ENCODE data around the gene MARCHF10. TPM values are rescaled to one million over a fixed set of nuclear protein-coding genes. Genes with fewer than 3 reads are reported as not detected.

Gene MARCHF10
- total RNA-seq, 6 donors from 2014 or later: 0.72 to 7.2 (median 3.2) TPM

DNA sequence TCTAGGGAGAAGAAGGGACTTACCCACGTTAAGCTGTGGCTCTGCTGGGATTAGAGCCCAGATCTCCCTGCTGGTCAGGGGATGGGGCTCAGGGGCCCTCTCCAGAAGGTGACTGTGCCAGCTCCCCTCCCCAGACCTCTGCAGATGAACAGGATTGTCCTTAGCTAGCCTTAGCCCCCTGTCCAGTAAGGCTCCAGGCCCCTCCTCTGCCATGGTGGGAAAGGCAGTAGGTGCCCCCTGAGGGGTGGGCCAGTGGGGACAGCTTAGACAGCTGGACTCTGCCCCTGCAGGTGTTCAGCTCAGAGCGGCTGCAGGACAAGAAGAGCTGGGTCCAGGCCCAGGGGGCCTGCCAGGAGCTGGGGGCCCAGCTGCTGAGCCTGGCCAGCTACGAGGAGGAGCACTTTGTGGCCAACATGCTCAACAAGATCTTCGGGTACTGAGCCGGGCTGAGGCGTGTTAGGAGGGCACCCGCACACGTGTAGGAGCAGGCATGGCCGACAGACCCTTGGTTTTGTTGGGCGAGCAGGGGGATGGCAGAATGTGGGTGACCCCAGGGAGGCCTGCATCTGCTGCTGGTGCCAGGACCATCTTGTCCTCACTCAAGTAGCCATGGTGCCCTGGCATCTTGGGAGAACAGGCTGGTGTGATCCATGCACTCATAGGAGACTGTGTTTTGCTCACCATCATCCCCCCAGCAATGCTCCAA is 129.7 kb downstream of the MARCHF10 start:
- H3K27ac ChIP-seq: no peak overlapping the region
- no peak for ATAC-seq (ENCODE audit: low FRiP score in 2 of 2)
- TF ChIP-seq, protein P1, sequence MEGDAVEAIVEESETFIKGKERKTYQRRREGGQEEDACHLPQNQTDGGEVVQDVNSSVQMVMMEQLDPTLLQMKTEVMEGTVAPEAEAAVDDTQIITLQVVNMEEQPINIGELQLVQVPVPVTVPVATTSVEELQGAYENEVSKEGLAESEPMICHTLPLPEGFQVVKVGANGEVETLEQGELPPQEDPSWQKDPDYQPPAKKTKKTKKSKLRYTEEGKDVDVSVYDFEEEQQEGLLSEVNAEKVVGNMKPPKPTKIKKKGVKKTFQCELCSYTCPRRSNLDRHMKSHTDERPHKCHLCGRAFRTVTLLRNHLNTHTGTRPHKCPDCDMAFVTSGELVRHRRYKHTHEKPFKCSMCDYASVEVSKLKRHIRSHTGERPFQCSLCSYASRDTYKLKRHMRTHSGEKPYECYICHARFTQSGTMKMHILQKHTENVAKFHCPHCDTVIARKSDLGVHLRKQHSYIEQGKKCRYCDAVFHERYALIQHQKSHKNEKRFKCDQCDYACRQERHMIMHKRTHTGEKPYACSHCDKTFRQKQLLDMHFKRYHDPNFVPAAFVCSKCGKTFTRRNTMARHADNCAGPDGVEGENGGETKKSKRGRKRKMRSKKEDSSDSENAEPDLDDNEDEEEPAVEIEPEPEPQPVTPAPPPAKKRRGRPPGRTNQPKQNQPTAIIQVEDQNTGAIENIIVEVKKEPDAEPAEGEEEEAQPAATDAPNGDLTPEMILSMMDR (IDR thresholded peaks at IDR 0.05): no peak
- no peak for TF ChIP-seq POLR2A (IDR thresholded peaks at IDR 0.05)
- no peak for TF ChIP-seq EP300 (IDR thresholded peaks at IDR 0.05)
- no peak for TF ChIP-seq POLR2AphosphoS5 (IDR thresholded peaks at IDR 0.05)
- no peaks in the 10 kb centered on the region for H3K27me3 ChIP-seq
- H3K4me1 ChIP-seq: no peaks in the 10 kb centered on the region
- DNase-seq: no peak
- H3K9me3 ChIP-seq: no peaks in the 10 kb centered on the region
- H3K4me3 ChIP-seq: no peak overlapping the region
- peaks cover 0 to 35% (median 15%) of the 10 kb centered on the region in 4 donors for H3K36me3 ChIP-seq
- 94 to 95% methylated on average over 4 to 8 of the region's 10 CpGs for WGBS, 2 donors

DNA sequence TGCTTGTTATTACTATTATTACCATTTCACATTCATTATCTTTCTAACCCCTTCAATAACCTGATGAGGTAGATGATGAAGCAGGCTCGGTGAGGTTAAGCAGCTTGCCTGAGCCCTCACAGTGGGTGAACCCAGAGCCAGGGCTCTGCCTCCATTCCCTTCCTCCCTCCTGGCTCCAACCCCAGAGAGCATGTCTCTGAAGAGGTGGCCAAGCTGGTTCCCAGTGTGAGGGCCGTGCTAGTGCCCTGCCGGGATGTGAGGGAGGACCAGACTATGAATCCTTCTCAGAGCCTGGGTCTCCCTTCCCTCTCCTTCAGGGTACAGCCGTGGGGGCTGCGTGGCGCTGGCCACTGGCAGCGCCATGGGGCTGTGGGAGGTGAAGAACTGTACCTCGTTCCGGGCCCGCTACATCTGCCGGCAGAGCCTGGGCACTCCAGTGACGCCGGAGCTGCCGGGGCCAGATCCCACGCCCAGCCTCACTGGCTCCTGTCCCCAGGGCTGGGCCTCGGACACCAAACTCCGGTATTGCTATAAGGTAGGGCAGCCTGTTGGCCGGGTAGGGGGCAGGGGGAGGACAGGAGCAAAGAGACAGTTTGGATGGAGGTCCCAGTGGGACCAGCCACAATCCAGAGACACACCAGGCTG is 131.0 kb downstream of the MARCHF10 start:
- TF ChIP-seq EP300 (IDR thresholded peaks at IDR 0.05): no peak
- TF ChIP-seq POLR2A (IDR thresholded peaks at IDR 0.05): no peak
- TF ChIP-seq POLR2AphosphoS5 (IDR thresholded peaks at IDR 0.05): no peak
- TF ChIP-seq, protein P1 (IDR thresholded peaks at IDR 0.05): no peak
- 87 to 95% methylated on average over 5 to 12 of the region's 18 CpGs for WGBS, 2 donors
- H3K4me3 ChIP-seq: no peak overlapping the region
- no peaks in the 10 kb centered on the region for H3K27me3 ChIP-seq
- peaks cover 0 to 33% (median 15%) of the 10 kb centered on the region in 4 donors for H3K36me3 ChIP-seq
- ATAC-seq (ENCODE audit: low FRiP score in 2 of 2) (no peak), DNase-seq (no peak)
- H3K9me3 ChIP-seq: no peaks in the 10 kb centered on the region
- no peak overlapping the region for H3K27ac ChIP-seq
- no peaks in the 10 kb centered on the region for H3K4me1 ChIP-seq

DNA sequence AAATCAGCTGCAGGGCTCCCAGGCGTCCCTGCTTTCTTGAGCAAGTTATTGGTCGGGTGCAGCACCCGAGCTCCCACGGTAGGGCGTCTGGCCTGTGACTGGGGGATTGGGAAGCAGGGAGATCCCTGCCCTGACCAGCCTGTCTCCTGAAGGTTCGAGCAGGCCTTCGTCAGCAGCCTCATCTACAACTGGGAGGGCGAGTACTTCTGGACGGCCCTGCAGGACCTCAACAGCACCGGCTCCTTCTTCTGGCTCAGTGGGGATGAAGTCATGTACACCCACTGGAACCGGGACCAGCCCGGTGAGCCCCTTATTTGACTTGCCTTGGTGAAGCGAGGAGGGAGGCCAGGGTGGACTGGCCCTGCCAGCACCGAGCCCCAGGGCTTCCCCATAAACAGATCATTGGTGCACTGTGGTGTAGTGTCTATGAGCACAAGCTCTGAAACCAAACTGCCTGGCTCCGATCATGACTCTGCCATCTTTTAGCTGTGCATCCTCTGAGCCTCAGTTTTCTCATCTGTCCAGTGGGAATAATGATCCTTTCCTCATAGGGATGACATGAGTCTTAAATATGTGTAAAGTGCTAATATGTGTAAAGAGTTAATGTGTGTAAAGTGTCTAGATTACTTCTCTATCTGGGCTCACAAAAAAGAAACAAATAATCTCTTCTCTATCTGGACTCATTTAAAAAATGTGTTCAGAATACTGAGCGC is 131.7 kb downstream of the MARCHF10 start:
- no peak for DNase-seq
- ATAC-seq (ENCODE audit: low FRiP score in 2 of 2): no peak
- Histone ChIP-seq H3K27ac (no peak overlapping the region), H3K4me1 (no peaks in the 10 kb centered on the region), H3K9me3 (no peaks in the 10 kb centered on the region), H3K4me3 (no peak overlapping the region), H3K36me3 (peaks cover 0 to 28% (median 13%) of the 10 kb centered on the region in 4 donors), H3K27me3 (no peaks in the 10 kb centered on the region)
- 93 to 96% methylated on average over 7 to 16 of the region's 16 CpGs for WGBS, 2 donors
- TF ChIP-seq EP300 (IDR thresholded peaks at IDR 0.05) (no peak), POLR2AphosphoS5 (IDR thresholded peaks at IDR 0.05) (no peak), POLR2A (IDR thresholded peaks at IDR 0.05) (no peak)
- TF ChIP-seq, protein P1 (IDR thresholded peaks at IDR 0.05): no peak

DNA sequence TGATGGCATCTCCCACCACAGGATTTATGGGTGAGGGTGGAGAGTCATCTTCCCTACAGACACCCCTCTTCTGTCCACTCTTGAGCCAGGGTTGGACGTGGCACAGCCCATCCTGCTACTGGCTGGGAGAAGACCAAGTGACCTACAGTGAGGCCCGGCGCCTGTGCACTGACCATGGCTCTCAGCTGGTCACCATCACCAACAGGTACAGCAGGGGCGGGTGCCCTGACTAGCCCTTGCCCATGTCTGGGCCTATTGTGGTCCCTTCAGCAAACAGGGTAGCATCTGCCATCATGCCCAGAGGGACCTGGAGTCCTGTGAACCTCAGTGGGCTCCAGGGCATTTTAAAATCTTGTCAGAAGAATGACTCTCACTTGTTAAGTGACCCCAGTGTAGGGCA is 132.4 kb downstream of the MARCHF10 start:
- WGBS, 2 donors: 67 to 75% methylated on average over 1 to 4 of the region's 4 CpGs

More for the DNA sequence above, 132.4 kb downstream of the MARCHF10 start:
- no peak for TF ChIP-seq POLR2A (IDR thresholded peaks at IDR 0.05)
- TF ChIP-seq, protein P1 (IDR thresholded peaks at IDR 0.05): no peak
- H3K9me3 ChIP-seq: no peaks in the 10 kb centered on the region
- no peak for DNase-seq
- H3K27ac ChIP-seq: no peak overlapping the region
- no peak overlapping the region for H3K4me3 ChIP-seq
- H3K4me1 ChIP-seq: no peaks in the 10 kb centered on the region
- no peaks in the 10 kb centered on the region for H3K27me3 ChIP-seq
- no peak for ATAC-seq (ENCODE audit: low FRiP score in 2 of 2)
- peaks cover 0 to 21% (median 9%) of the 10 kb centered on the region in 4 donors for H3K36me3 ChIP-seq
